Body of pancreas (tissue), 4 donors: ENCODE results near the gene ERGIC2.

Experiments
- POLR2A ChIP-seq, 3 donors: fragments of 450-650 bp; IDR thresholded peaks; one replicate each; pipeline ENCODE4 v1.6.1; 2016; ENCODE audit warnings: antibody characterized with exemption in 3 of 3, mild to moderate bottlenecking in 2 of 3
- TF ChIP-seq, protein P1 (sequence below), 7 experiments: fragments of 450-650 bp in 4 of 7; fragments of 200-600 bp in 3 of 7; sonication (generic) in 3 of 7; IDR thresholded peaks; one replicate each; pipeline ENCODE4 v1.5.1; 2016 to 2019; ENCODE audit warnings: antibody characterized with exemption in 7 of 7

DNA sequence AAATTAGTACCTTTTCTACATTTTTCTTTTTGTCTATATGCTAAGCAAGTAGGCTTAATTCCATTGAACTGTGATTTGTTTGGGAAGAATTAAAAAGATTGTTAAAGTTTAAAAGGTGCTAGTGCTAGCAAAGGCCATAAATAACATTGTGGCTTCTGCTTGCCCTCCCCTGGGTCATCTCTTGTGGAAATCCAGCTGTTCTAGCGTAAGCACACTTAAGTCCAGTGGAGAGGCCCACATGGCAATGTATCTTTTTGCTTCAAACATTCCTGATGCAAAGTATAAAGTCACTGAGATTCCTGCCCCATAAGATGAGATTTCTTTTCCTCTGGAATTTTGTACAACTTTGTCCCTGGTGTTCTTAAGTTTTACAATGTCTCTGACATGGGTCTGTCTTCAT is 14.4 kb upstream of the ERGIC2 start:
- TF ChIP-seq, protein P1, sequence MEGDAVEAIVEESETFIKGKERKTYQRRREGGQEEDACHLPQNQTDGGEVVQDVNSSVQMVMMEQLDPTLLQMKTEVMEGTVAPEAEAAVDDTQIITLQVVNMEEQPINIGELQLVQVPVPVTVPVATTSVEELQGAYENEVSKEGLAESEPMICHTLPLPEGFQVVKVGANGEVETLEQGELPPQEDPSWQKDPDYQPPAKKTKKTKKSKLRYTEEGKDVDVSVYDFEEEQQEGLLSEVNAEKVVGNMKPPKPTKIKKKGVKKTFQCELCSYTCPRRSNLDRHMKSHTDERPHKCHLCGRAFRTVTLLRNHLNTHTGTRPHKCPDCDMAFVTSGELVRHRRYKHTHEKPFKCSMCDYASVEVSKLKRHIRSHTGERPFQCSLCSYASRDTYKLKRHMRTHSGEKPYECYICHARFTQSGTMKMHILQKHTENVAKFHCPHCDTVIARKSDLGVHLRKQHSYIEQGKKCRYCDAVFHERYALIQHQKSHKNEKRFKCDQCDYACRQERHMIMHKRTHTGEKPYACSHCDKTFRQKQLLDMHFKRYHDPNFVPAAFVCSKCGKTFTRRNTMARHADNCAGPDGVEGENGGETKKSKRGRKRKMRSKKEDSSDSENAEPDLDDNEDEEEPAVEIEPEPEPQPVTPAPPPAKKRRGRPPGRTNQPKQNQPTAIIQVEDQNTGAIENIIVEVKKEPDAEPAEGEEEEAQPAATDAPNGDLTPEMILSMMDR (IDR thresholded peaks at IDR 0.05), result no peak
- no peak for TF ChIP-seq POLR2A (IDR thresholded peaks at IDR 0.05)
